IPS DF 6.9 (cell line): Measurements from ENCODE around the gene CASP10.
"Not testable (repeated sequence)": the region's sequence is repeated elsewhere in the genome, so short reads cannot be mapped to it uniquely, and the experiment has no call there.

Source experiments
- DNase-seq: peaks from one replicate; pipeline ENCODE4 v3.0.0-alpha.2; 2013; ENCODE audit warnings: low read depth, low spot score
- H3K27ac ChIP-seq: one replicate; pipeline ENCODE4 v1.5.1; 2013; ENCODE audit warnings: low read length, control low read depth
- H3K27me3 ChIP-seq: 2 replicates; pipeline ENCODE4 v1.6.1; 2013; ENCODE audit warnings: mild to moderate bottlenecking, low read length; ENCODE audit not compliant: control insufficient read depth, insufficient read depth
- H3K36me3 ChIP-seq: 2 replicates; pipeline ENCODE4 v1.6.1; 2013; ENCODE audit warnings: low read length; ENCODE audit not compliant: control insufficient read depth, insufficient read depth
- H3K4me1 ChIP-seq: 2 replicates; pipeline ENCODE4 v1.6.1; 2013; ENCODE audit warnings: low read length; ENCODE audit not compliant: control insufficient read depth, insufficient read depth
- H3K4me3 ChIP-seq: 2 replicates; pipeline ENCODE4 v1.5.1; 2013; ENCODE audit warnings: mild to moderate bottlenecking, low read length
- H3K9me3 ChIP-seq: 2 replicates; pipeline ENCODE4 v1.6.1; 2013; ENCODE audit warnings: low read length, inconsistent platforms; ENCODE audit not compliant: control insufficient read depth, insufficient read depth
- WGBS: extraction: QIAGEN DNeasy Blood & Tissue Kit; methylation state at CpG from one replicate; pipeline ENCODE4 v1.1.7; 2013; ENCODE audit warnings: mixed read lengths, missing lambda C conversion rate; ENCODE audit not compliant: insufficient read length, insufficient coverage; 5-methylcytosine and 5-hydroxymethylcytosine counted together

The CASP10 gene

GRCh38 chr2:201156640-201157039 lies 26.3 kb upstream of the CASP10 start:
- WGBS, result no CpG with 5 or more reads among the region's 1 CpG
- no peaks in the 10 kb centered on the region for H3K36me3 ChIP-seq
- H3K9me3 ChIP-seq, result no peaks in the 10 kb centered on the region
- H3K27me3 ChIP-seq, result no peaks in the 10 kb centered on the region
- H3K27ac ChIP-seq, result no peak overlapping the region
- H3K4me1 ChIP-seq, result peaks cover 3% of the 10 kb centered on the region; the same call in 1 of the 2 replicates
- H3K4me3 ChIP-seq, result no peak overlapping the region
- DNase-seq, result no peak

GRCh38 chr2:201157694-201158093 lies 25.2 kb upstream of the CASP10 start:
- DNase-seq, result no peak
- H3K27ac ChIP-seq, result no peak overlapping the region
- no peaks in the 10 kb centered on the region for H3K9me3 ChIP-seq
- WGBS, result no CpG with 5 or more reads among the region's 4 CpGs
- no peaks in the 10 kb centered on the region for H3K27me3 ChIP-seq
- no peak overlapping the region for H3K4me3 ChIP-seq
- H3K36me3 ChIP-seq, result no peaks in the 10 kb centered on the region
- H3K4me1 ChIP-seq, result peaks cover 3% of the 10 kb centered on the region; the same call in 1 of the 2 replicates

- Histone ChIP-seq H3K27me3 (no peaks in the 10 kb centered on the region), H3K4me3 (no peak overlapping the region), H3K9me3 (no peaks in the 10 kb centered on the region), H3K4me1 (peaks cover 3% of the 10 kb centered on the region; the same call in 1 of the 2 replicates), H3K36me3 (no peaks in the 10 kb centered on the region), H3K27ac (no peak overlapping the region)
- DNase-seq, result no peak
- WGBS, result no CpG with 5 or more reads among the region's 5 CpGs
Observed at GRCh38 chr2:201158111-201158929, 24.6 kb upstream of the CASP10 start.

DNA sequence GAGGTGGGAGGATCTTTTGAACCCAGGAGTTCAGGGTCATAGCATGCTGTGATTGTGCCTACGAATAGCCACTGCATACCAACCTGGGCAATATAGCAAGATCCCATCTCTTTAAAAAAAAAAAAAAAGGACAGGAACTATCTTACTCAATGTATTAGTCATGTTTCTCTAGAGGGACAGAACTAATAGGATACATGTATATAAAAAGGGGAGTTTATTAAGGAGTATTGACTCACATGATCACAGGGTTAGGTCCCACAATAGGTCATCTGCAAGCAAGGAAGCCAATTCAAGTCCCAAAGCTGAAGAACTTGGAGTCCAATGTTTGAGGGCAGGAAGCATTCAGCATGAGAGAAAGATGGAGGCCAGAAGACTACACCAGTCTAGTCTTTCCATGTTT lies 18.8 kb upstream of the CASP10 start:
- Histone ChIP-seq H3K9me3 (no peaks in the 10 kb centered on the region), H3K4me1 (no peaks in the 10 kb centered on the region), H3K27me3 (no peaks in the 10 kb centered on the region), H3K4me3 (no peak overlapping the region), H3K27ac (no peak overlapping the region), H3K36me3 (peaks cover 4% of the 10 kb centered on the region; the same call in 1 of the 2 replicates)
- WGBS, result no CpG with 5 or more reads among the region's 1 CpG
- DNase-seq, result no peak

- no peak overlapping the region for H3K4me3 ChIP-seq
- H3K4me1 ChIP-seq, result no peaks in the 10 kb centered on the region
- no peaks in the 10 kb centered on the region for H3K9me3 ChIP-seq
- no peaks in the 10 kb centered on the region for H3K27me3 ChIP-seq
- WGBS, result no CpG with 5 or more reads among the region's 3 CpGs
- H3K27ac ChIP-seq, result no peak overlapping the region
- DNase-seq, result no peak
- H3K36me3 ChIP-seq, result peaks cover 4% of the 10 kb centered on the region; the same call in 1 of the 2 replicates
Observed at GRCh38 chr2:201167546-201167945, 15.4 kb upstream of the CASP10 start.

GRCh38 chr2:201168496-201168895 lies 14.4 kb upstream of the CASP10 start:
- H3K36me3 ChIP-seq, H3K27me3 ChIP-seq, DNase-seq, H3K4me3 ChIP-seq, H3K27ac ChIP-seq, H3K4me1 ChIP-seq, H3K9me3 ChIP-seq: not testable (repeated sequence)
- no CpG with 5 or more reads among the region's 1 CpG for WGBS

DNA sequence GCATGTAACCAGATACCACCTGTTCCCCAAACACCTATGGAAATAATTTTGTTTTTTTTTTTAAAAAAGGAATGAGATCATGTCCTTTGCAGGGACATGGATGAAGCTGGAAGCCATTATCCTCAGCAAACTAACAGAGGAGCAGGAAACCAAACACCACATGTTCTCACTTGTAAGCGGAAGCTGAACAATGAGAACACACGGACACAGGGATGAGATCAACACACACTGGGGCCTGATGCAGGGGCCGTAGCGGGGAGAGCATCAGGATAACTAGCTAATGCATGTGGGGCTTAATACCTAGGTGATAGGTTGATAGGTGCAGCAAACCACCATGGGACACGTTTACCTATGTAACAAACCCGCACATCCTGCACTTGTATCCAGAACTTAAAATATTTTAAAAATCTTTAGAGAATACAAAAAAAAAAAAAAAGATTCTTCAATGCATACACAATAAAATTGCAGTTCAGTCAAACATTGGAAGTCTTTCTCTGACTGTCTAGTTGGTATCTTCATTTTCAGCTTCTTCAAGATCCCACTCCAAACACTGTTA lies 11.6 kb upstream of the CASP10 start:
- no peaks in the 10 kb centered on the region for H3K27me3 ChIP-seq
- peaks cover 1% of the 10 kb centered on the region; the same call in 1 of the 2 replicates for H3K4me1 ChIP-seq
- H3K36me3 ChIP-seq, result peaks cover 3% of the 10 kb centered on the region; the same call in 1 of the 2 replicates
- no peak for DNase-seq
- WGBS, result no CpG with 5 or more reads among the region's 6 CpGs
- no peak overlapping the region for H3K4me3 ChIP-seq
- H3K9me3 ChIP-seq, result no peaks in the 10 kb centered on the region
- no peak overlapping the region for H3K27ac ChIP-seq

DNA sequence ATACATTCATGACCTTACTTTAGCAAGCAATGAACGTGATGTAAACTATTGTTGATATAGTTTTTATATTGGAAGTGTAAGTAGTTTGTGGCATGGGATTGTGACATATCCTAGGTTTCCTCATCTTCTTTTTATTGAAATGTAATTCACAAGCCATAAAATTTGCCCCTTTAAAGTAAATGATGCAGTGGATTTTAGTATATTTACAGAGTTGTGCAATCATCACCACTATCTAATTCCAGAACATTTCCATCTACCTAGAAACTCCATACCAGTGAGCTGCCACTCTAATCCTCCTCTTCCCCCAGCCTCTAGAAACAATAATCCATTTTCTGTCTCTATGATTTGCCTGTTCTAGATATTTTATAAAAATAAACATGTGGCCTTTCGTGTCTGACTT lies 10.7 kb upstream of the CASP10 start:
- Histone ChIP-seq H3K4me3 (no peak overlapping the region), H3K27me3 (no peaks in the 10 kb centered on the region), H3K27ac (no peak overlapping the region), H3K36me3 (no peaks in the 10 kb centered on the region), H3K9me3 (no peaks in the 10 kb centered on the region), H3K4me1 (peaks cover 1% of the 10 kb centered on the region; the same call in 1 of the 2 replicates)
- DNase-seq, result no peak
- whole genome bisulfite sequencing, result 100% methylated on average over 1 of the region's 2 CpGs

DNA sequence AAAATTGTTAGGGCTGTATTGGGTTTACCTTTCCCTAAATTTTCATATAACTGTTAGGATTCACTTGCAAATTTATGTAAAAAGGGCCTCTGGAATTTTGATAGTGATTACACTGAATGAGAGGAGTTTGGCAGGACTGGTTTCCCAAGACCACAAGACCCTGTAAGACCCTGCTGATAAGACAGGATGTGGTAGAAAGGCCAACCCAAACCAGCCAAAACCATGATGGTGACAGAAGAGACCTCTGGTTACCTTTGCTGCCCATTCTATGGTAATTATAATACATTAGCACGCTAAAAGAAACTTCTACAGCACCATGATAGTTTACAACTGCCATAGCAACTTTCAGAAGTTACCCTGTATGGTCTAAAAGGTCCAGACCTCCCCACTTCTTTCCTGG lies 8.3 kb upstream of the CASP10 start:
- no CpG with 5 or more reads among the region's 1 CpG for WGBS
- Histone ChIP-seq H3K4me3 (no peak overlapping the region), H3K27ac (no peak overlapping the region), H3K9me3 (no peaks in the 10 kb centered on the region; the same call in 1 of the 2 replicates), H3K4me1 (peaks cover 1% of the 10 kb centered on the region; the same call in 1 of the 2 replicates), H3K27me3 (no peaks in the 10 kb centered on the region), H3K36me3 (no peaks in the 10 kb centered on the region)
- no peak for DNase-seq

- no peak for DNase-seq
- no peaks in the 10 kb centered on the region; the same call in 1 of the 2 replicates for H3K9me3 ChIP-seq
- H3K4me1 ChIP-seq, result peaks cover 1% of the 10 kb centered on the region; the same call in 1 of the 2 replicates
- no peaks in the 10 kb centered on the region for H3K36me3 ChIP-seq
- H3K27ac ChIP-seq, result no peak overlapping the region
- no peak overlapping the region for H3K4me3 ChIP-seq
- no CpG with 5 or more reads among the region's 6 CpGs for WGBS
- H3K27me3 ChIP-seq, result no peaks in the 10 kb centered on the region
Observed at GRCh38 chr2:201176081-201176481, 6.9 kb upstream of the CASP10 start.
